MM.1S (cell line): ENCODE measurements around the gene CDRT15L2.

Source experiments
- DNase-seq: peaks from one replicate; pipeline ENCODE4 v3.0.0-alpha.2; 2015
- H2AFZ ChIP-seq: fragments of 300-600 bp; sonication (generic); 2 replicates; pipeline ENCODE4 v1.6.0; 2016; ENCODE audit warnings: antibody characterized with exemption, low read length
- H3F3A ChIP-seq: fragments of 300-600 bp; sonication (generic); 2 replicates; pipeline ENCODE4 v1.6.1; 2016; ENCODE audit warnings: mild to moderate bottlenecking, antibody characterized with exemption, low read length, moderate library complexity, mixed read lengths; ENCODE audit not compliant: insufficient read depth
- H3K27ac ChIP-seq: fragments of 300-600 bp; sonication (generic); 2 replicates; pipeline ENCODE4 v1.5.1; 2016; ENCODE audit warnings: mild to moderate bottlenecking, low read length
- H3K27me3 ChIP-seq: fragments of 300-600 bp; sonication (generic); replicated peaks from 2 replicates; pipeline ENCODE4 v1.6.0; 2016; ENCODE audit warnings: low read length; ENCODE audit not compliant: insufficient read depth
- H3K36me3 ChIP-seq: fragments of 300-600 bp; sonication (generic); replicated peaks from 2 replicates; pipeline ENCODE4 v1.6.1; 2016; ENCODE audit warnings: mild to moderate bottlenecking, low read length, mixed read lengths; ENCODE audit not compliant: insufficient read depth
- H3K4me1 ChIP-seq: fragments of 300-600 bp; sonication (generic); 2 replicates; pipeline ENCODE4 v1.6.1; 2016; ENCODE audit warnings: low read length, mixed read lengths
- H3K4me2 ChIP-seq: fragments of 300-600 bp; sonication (generic); 2 replicates; pipeline ENCODE4 v1.6.0; 2016; ENCODE audit warnings: low read depth, low read length
- H3K4me3 ChIP-seq: fragments of 300-600 bp; sonication (generic); 2 replicates; pipeline ENCODE4 v1.5.1; 2016; ENCODE audit warnings: low read length, mixed read lengths
- H3K79me2 ChIP-seq: fragments of 300-600 bp; sonication (generic); 2 replicates; pipeline ENCODE4 v1.6.1; 2016; ENCODE audit warnings: mixed run types, low read length, mixed read lengths
- H3K9ac ChIP-seq: fragments of 300-600 bp; sonication (generic); 2 replicates; pipeline ENCODE4 v1.6.1; 2016; ENCODE audit warnings: low read length, mixed read lengths
- H3K9me2 ChIP-seq: fragments of 300-600 bp; sonication (generic); replicated peaks from 2 replicates; pipeline ENCODE4 v1.6.1; 2016; ENCODE audit warnings: mild to moderate bottlenecking, low read length, mixed read lengths; ENCODE audit not compliant: insufficient read depth
- H3K9me3 ChIP-seq: fragments of 300-600 bp; sonication (generic); replicated peaks from 2 replicates; pipeline ENCODE4 v1.6.1; 2016; ENCODE audit warnings: mild to moderate bottlenecking, low read length, mixed read lengths; ENCODE audit not compliant: insufficient read depth
- H4K20me1 ChIP-seq: fragments of 300-600 bp; sonication (generic); 2 replicates; pipeline ENCODE4 v1.6.1; 2016; ENCODE audit warnings: mild to moderate bottlenecking, low read length, moderate library complexity, mixed read lengths; ENCODE audit not compliant: insufficient read depth
- CTCF ChIP-seq: fragments of 300-600 bp; sonication (generic); IDR thresholded peaks from 2 replicates; pipeline ENCODE4 v1.5.1; 2016; ENCODE audit warnings: antibody characterized with exemption, low read length, mixed read lengths
- EZH2 ChIP-seq: fragments of 300-600 bp; sonication (generic); optimal IDR thresholded peaks from 2 replicates; pipeline ENCODE3; 2017; ENCODE audit warnings: low read depth, mild to moderate bottlenecking, antibody characterized with exemption, low read length, mixed read lengths
- EZH2phosphoT487 ChIP-seq: fragments of 300-600 bp; sonication (generic); IDR thresholded peaks from 2 replicates; pipeline ENCODE4 v1.6.1; 2018; ENCODE audit warnings: antibody characterized with exemption, low read length

CDRT15L2 gene

DNA sequence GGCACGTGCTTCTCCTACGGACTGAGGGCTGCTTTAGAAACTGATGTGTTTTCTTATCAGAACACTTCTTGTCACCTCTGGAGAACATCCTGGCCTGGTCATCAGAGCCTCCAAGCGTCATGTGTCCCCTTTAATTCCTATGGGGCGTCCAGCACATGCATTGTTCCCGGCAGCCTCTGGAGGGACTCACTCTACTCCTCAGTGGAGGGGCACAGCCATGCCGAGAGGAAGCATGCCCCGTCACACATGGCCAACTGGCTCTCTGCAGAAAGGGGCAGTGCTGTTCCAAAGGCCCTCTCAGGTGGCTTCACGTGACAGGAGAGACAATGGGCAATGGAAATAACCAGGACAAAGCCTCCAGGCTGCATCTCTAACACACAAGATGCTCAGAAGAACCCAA, 31.8 kb downstream of the CDRT15L2 start:
- Histone ChIP-seq H3K4me2 (no peak overlapping the region), H3F3A (no peaks in the 10 kb centered on the region), H3K36me3 (no peaks in the 10 kb centered on the region), H3K27ac (no peak overlapping the region), H2AFZ (no peak overlapping the region), H3K9ac (no peak overlapping the region), H3K4me3 (no peak overlapping the region), H3K27me3 (no peaks in the 10 kb centered on the region), H3K9me2 (no peaks in the 10 kb centered on the region), H3K4me1 (no peaks in the 10 kb centered on the region), H4K20me1 (no peaks in the 10 kb centered on the region), H3K79me2 (no peaks in the 10 kb centered on the region), H3K9me3 (no peaks in the 10 kb centered on the region)
- DNase-seq: no peak
- TF ChIP-seq EZH2: no peak
- no peak for TF ChIP-seq EZH2phosphoT487
- TF ChIP-seq CTCF: no peak

DNA sequence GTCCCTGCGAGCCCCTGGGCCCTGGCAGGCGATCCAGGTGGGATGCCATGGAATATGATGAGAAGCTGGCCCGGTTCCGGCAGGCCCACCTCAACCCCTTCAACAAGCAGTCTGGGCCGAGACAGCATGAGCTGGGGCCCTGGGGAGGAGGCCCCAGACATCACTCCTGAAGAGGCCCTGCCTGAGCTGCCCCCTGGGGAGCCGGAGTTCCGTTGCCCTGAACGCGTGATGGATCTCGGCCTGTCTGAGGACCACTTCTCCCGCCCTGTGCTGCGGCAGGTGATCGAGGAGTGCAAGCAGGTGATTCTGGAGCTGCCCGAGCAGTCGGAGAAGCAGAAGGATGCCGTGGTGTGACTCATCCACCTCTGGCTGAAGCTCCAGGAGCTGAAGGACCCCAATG, 33.1 kb downstream of the CDRT15L2 start:
- Histone ChIP-seq H3K9ac (no peak overlapping the region), H3K4me2 (no peak overlapping the region), H3K9me3 (no peaks in the 10 kb centered on the region), H3K4me1 (no peaks in the 10 kb centered on the region), H3K4me3 (no peak overlapping the region), H3K36me3 (no peaks in the 10 kb centered on the region), H3F3A (no peaks in the 10 kb centered on the region), H3K27ac (no peak overlapping the region), H3K27me3 (no peaks in the 10 kb centered on the region), H3K79me2 (no peaks in the 10 kb centered on the region), H2AFZ (no peak overlapping the region), H4K20me1 (no peaks in the 10 kb centered on the region), H3K9me2 (no peaks in the 10 kb centered on the region)
- TF ChIP-seq EZH2phosphoT487 (no peak), CTCF (no peak), EZH2 (no peak)
- DNase-seq: no peak

DNA sequence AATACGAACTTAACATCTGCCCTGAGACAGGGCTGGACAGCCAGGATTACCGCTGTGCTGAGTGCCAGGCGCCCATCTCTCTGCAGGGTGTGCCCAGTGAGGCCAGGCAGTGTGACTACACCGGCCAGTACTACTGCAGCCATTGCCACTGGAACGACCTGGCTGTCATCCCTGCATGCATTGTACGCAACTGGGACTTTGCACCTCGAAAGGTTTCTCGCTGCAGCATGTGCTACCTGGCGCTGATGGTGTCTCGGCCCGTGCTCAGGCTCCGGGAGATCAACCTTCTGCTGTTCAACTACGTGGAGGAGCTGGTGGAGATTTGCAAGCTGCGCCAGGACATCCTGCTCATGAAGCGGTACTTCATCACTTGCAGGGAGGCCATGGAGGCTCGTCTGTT, 33.7 kb downstream of the CDRT15L2 start:
- TF ChIP-seq EZH2 (no peak), EZH2phosphoT487 (no peak), CTCF (no peak)
- DNase-seq: no peak
- no peaks in the 10 kb centered on the region for H3F3A ChIP-seq
- H3K9me3 ChIP-seq: no peaks in the 10 kb centered on the region
- no peaks in the 10 kb centered on the region for H3K79me2 ChIP-seq
- no peak overlapping the region for H3K27ac ChIP-seq
- no peak overlapping the region for H3K9ac ChIP-seq
- no peak overlapping the region for H3K4me2 ChIP-seq
- no peaks in the 10 kb centered on the region for H3K36me3 ChIP-seq
- H2AFZ ChIP-seq: no peak overlapping the region
- no peaks in the 10 kb centered on the region for H4K20me1 ChIP-seq
- no peaks in the 10 kb centered on the region for H3K27me3 ChIP-seq
- H3K9me2 ChIP-seq: no peaks in the 10 kb centered on the region
- no peak overlapping the region for H3K4me3 ChIP-seq
- H3K4me1 ChIP-seq: no peaks in the 10 kb centered on the region
